Gastrocnemius medialis (tissue), 4 donors: ENCODE data around the gene MEIOB.

Experiments used
- CTCF ChIP-seq, 5 experiments: fragments of 450-650 bp in 3 of 5; fragments of 200-600 bp in 2 of 5; sonication (generic) in 2 of 5; IDR thresholded peaks in 4 of 5; conservative IDR thresholded peaks in 1 of 5; 1 replicate in 4 of 5; 2 replicates in 1 of 5; pipeline ENCODE4 v1.5.1; 2016 to 2019; ENCODE audit warnings: antibody characterized with exemption in 5 of 5, mild to moderate bottlenecking in 3 of 5, moderate library complexity in 3 of 5
- POLR2A ChIP-seq, 2 donors: fragments of 450-650 bp; IDR thresholded peaks; one replicate each; pipeline ENCODE4 v1.6.1; 2017; ENCODE audit warnings: antibody characterized with exemption in 2 of 2, mild to moderate bottlenecking in 2 of 2, moderate library complexity in 2 of 2

GRCh38 chr16:1877089-1877488 lies 5.1 kb upstream of the MEIOB start:
- TF ChIP-seq CTCF (IDR thresholded peaks at IDR 0.05 in 4 of 5, conservative IDR thresholded peaks at IDR 0.05 in 1 of 5) = no peak
- TF ChIP-seq POLR2A (IDR thresholded peaks at IDR 0.05) = no peak
